ENCODE data around the gene DDRGK1.
"Not testable (repeated sequence)": the region's sequence is repeated elsewhere in the genome, so short reads cannot be mapped to it uniquely, and the experiment has no call there.

DDRGK1 gene

GRCh38 chr20:3183896-3184612 is 20.4 kb downstream of the DDRGK1 start:
- no peak for DNase-seq (ENCODE audit: low read depth)
- H3K4me3 ChIP-seq (replicated peaks; ENCODE audit: low read depth, low read length) = no peak overlapping the region
- TF ChIP-seq, protein P1, sequence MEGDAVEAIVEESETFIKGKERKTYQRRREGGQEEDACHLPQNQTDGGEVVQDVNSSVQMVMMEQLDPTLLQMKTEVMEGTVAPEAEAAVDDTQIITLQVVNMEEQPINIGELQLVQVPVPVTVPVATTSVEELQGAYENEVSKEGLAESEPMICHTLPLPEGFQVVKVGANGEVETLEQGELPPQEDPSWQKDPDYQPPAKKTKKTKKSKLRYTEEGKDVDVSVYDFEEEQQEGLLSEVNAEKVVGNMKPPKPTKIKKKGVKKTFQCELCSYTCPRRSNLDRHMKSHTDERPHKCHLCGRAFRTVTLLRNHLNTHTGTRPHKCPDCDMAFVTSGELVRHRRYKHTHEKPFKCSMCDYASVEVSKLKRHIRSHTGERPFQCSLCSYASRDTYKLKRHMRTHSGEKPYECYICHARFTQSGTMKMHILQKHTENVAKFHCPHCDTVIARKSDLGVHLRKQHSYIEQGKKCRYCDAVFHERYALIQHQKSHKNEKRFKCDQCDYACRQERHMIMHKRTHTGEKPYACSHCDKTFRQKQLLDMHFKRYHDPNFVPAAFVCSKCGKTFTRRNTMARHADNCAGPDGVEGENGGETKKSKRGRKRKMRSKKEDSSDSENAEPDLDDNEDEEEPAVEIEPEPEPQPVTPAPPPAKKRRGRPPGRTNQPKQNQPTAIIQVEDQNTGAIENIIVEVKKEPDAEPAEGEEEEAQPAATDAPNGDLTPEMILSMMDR (IDR thresholded peaks at IDR 0.05; ENCODE audit: low read length, missing control alignments) = no peak

DNA sequence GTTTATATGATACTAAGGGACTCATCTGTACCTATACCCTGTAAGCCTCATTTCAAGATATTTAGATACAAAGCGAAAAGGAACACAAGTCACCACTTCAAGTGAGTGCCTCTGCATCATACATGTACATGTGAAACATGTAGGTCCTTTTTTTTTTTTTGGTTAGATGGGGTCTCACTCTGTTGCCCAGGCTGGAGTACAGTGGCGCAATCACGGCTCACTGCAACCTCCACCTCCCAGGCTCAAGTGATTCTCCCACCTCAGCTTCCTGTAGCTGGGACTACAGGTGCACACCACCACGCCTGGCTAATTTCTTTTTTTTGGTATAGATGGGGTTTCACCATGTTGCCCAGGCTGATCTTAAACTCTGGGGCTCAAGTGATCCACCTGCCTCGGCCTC is 22.1 kb downstream of the DDRGK1 start:
- not testable (repeated sequence) for DNase-seq (ENCODE audit: low read depth); H3K4me3 ChIP-seq (replicated peaks; ENCODE audit: low read depth, low read length)

DNA sequence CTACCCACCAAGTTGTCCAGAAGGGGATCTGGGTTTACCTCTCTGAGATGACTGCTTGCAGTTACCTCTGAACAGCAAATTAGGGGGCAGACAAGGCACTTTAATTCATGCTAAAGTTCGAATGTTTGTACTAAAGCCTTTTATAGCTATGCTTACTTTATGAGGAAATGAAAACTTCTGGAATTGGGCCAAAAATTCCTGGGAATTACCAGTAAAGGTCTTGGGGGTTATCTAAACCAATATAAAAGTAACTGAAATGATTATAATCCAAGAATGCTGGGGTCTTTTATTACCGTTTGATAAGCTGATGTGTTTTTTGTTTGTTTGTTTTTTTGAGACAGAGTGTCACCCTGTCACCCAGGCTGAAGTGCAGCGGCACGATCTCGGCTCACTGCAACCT is 23.2 kb downstream of the DDRGK1 start:
- no peak for DNase-seq (ENCODE audit: low read depth)
- TF ChIP-seq, protein P1 (IDR thresholded peaks at IDR 0.05; ENCODE audit: low read length, missing control alignments) = no peak
- no peak overlapping the region for H3K4me3 ChIP-seq (replicated peaks; ENCODE audit: low read depth, low read length)

GRCh38 chr20:3180319-3180718 is 24.2 kb downstream of the DDRGK1 start:
- no peak for DNase-seq (ENCODE audit: low read depth)
- H3K4me3 ChIP-seq (replicated peaks; ENCODE audit: low read depth, low read length) = no peak overlapping the region
- TF ChIP-seq, protein P1 (IDR thresholded peaks at IDR 0.05; ENCODE audit: low read length, missing control alignments) = no peak

DNA sequence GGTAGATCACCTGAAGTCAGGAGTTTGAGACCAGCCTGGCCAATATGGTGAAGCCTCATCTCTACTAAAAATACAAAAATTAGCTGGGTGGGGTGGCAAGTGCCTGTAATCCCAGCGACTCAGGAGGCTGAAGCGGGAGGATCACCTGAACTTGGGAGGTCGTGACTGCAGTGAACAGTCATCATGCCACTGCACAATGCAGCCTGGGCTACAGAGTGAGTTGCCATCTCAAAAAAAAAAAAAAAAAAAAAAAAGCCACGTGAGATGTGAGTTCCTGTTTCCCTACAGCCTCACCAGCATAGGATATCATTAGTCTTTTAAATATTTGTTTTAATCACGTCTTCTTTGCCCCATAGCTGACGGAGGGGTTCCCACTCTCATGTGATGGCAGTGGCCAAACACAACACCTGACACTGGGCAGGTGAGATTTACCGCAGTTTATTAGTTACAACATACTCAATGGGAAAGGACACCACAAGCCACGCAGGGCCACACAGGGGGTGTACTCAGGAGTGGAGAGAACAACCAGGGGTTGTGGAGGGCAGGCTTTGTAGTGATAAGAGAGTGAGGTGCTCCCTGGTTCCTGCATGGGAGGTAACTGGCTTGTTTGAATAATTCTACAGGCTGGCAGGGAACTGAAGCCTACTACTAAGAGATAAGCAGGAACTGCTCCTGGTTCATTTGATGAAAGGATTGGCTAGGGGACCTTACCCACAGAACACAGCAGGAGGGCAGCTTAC is 26.6 kb downstream of the DDRGK1 start:
- TF ChIP-seq, protein P1 (IDR thresholded peaks at IDR 0.05; ENCODE audit: low read length, missing control alignments) = no peak
- no peak overlapping the region for H3K4me3 ChIP-seq (replicated peaks; ENCODE audit: low read depth, low read length)
- DNase-seq (ENCODE audit: low read depth) = no peak

GRCh38 chr20:3175270-3175669 is 29.2 kb downstream of the DDRGK1 start:
- DNase-seq (ENCODE audit: low read depth) = no peak
- TF ChIP-seq, protein P1 (IDR thresholded peaks at IDR 0.05; ENCODE audit: low read length, missing control alignments) = no peak
- H3K4me3 ChIP-seq (replicated peaks; ENCODE audit: low read depth, low read length) = peak overlapping the region; percentile 85

DNA sequence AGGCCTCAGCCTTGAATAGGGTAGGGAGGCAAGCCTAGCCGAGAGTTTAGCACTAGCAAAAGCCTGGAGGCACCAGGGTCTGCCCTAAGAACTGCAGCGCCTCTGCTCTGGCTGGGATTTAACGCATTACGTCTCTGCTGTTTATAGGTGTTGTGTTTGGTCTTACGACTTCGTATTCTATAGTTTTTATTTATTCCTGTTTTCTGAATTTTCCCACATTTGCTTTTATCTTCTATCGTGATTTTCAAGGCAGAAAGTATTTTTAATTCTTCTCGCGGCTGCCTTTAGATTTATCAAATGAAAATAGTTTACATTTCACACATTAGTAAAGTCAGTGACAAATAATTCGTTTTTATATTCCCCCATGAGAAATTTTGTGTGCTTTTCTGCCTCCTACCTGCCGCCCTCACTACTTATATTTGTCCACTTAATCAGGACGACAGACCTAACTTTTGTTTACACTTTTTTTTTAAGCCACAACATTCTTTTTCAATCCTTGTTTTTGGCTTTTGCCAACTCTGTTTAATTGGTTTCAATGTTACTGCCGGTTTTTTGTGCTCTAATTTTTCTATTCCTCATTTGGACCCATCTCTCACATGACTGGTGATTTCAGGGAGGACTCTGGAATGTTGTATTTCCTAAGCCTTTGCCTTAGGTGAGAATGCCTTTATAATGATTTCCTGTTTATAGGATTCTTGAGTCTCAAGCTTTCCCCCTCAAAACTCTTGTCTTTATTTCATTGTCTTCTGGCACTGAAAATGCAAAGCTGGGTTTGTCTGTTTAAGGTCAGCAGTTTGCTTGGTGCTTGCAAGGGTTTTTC is 29.8 kb downstream of the DDRGK1 start:
- DNase-seq (ENCODE audit: low read depth) = peak; percentile 36
- TF ChIP-seq, protein P1 (IDR thresholded peaks at IDR 0.05; ENCODE audit: low read length, missing control alignments) = no peak
- H3K4me3 ChIP-seq (replicated peaks; ENCODE audit: low read depth, low read length) = peak overlapping the region; percentile 85
